ENCODE data around the gene SMPX. TPM values are rescaled to one million over a fixed set of nuclear protein-coding genes. Genes with fewer than 3 reads are reported as not detected.

SMPX gene
- total and polyA plus RNA-seq, 3 donors from 2014 or later = 4.2 TPM; not detected in 2

DNA sequence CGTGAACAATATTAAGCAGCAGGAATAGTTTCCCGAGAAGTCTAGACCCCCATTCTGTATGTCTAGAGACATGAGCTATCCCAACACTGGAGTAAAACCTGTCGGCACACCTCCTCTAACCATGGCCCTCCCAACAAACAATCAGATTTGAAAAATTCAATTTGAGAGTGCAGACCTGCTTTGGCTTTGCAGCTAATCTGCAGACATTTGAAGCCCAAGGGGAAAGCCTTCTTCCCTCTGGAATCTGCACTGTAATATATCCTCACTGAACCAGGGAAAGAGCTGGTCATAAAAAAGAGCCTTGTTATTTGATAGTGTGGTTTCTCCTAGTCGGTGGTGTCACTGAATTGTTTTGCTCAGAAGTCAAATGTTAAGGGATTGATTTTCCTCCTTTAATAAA, 55.2 kb downstream of the SMPX start:
- no peaks in the 10 kb centered on the region for H3K27me3 ChIP-seq
- TF ChIP-seq, protein P1, sequence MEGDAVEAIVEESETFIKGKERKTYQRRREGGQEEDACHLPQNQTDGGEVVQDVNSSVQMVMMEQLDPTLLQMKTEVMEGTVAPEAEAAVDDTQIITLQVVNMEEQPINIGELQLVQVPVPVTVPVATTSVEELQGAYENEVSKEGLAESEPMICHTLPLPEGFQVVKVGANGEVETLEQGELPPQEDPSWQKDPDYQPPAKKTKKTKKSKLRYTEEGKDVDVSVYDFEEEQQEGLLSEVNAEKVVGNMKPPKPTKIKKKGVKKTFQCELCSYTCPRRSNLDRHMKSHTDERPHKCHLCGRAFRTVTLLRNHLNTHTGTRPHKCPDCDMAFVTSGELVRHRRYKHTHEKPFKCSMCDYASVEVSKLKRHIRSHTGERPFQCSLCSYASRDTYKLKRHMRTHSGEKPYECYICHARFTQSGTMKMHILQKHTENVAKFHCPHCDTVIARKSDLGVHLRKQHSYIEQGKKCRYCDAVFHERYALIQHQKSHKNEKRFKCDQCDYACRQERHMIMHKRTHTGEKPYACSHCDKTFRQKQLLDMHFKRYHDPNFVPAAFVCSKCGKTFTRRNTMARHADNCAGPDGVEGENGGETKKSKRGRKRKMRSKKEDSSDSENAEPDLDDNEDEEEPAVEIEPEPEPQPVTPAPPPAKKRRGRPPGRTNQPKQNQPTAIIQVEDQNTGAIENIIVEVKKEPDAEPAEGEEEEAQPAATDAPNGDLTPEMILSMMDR (IDR thresholded peaks at IDR 0.05) = no peak
- no peak for TF ChIP-seq POLR2A (IDR thresholded peaks at IDR 0.05)
- H3K4me3 ChIP-seq = no peak overlapping the region
- DNase-seq = no peak
- no peaks in the 10 kb centered on the region for H3K9me3 ChIP-seq
- intact Hi-C loops (cut with DNase I; ENCODE audit: low total_unique reads) = no loop called here
- H3K4me1 ChIP-seq = no peaks in the 10 kb centered on the region
- H3K36me3 ChIP-seq (ENCODE audit: low read depth, missing control alignments) = no peaks in the 10 kb centered on the region
- H3K27ac ChIP-seq = no peak overlapping the region
- 70 to 73% methylated on average over 3 to 4 of the region's 4 CpGs for WGBS, 2 donors

DNA sequence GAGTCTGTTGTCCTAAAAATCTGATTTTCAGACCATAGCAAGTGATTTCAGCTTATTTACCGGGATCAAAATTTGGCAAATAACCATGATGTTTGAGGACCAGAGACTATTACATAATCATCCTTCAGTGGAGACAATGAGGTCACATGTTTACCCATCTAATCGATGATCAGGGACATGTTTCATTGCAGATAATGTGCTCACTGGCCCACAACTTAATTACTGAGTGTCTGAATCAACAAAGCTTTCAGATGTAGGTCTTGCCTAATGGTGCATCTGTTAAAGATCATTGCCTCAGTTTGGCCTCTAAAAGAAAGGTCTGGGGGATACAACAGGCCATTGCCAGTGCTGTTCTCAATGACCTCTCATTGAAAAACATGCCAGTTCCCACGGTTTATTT, 56.9 kb downstream of the SMPX start:
- H3K4me1 ChIP-seq = no peaks in the 10 kb centered on the region
- no peak overlapping the region for H3K27ac ChIP-seq
- H3K4me3 ChIP-seq = no peak overlapping the region
- WGBS, 2 donors = 62 to 85% methylated on average over 3 of the region's 3 CpGs
- H3K36me3 ChIP-seq (ENCODE audit: low read depth, missing control alignments) = no peaks in the 10 kb centered on the region
- DNase-seq = no peak
- intact Hi-C loops (cut with DNase I; ENCODE audit: low total_unique reads) = no loop called here
- TF ChIP-seq, protein P1 (IDR thresholded peaks at IDR 0.05) = no peak
- TF ChIP-seq POLR2A (IDR thresholded peaks at IDR 0.05) = no peak
- H3K9me3 ChIP-seq = no peaks in the 10 kb centered on the region
- no peaks in the 10 kb centered on the region for H3K27me3 ChIP-seq

DNA sequence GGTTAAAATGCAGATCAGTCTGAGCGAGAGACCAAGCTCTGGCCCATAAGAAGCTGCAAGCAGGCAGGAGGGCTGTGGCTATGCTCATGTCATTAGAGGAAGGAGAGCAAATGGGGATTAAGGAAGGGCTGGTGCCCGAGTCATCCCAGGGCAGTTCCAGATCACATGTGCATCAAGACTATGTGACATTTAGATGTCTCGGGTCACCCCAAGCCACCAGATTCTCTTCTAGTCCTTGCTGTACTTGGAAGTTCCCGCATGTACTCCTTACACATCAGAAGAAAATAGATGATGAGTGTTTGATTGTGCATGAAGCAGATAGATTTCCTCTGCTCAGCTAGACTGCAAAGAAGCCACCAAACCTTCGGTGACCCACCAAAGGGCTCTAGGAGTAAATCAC, 57.6 kb downstream of the SMPX start:
- 74 to 87% methylated on average over 5 of the region's 5 CpGs for WGBS, 2 donors
- Histone ChIP-seq H3K27me3 (no peaks in the 10 kb centered on the region), H3K36me3 (ENCODE audit: low read depth, missing control alignments) (no peaks in the 10 kb centered on the region), H3K4me3 (no peak overlapping the region), H3K4me1 (no peaks in the 10 kb centered on the region), H3K9me3 (no peaks in the 10 kb centered on the region), H3K27ac (no peak overlapping the region)
- TF ChIP-seq, protein P1 (IDR thresholded peaks at IDR 0.05) = no peak
- no peak for TF ChIP-seq POLR2A (IDR thresholded peaks at IDR 0.05)
- no peak for DNase-seq
- intact Hi-C loops (cut with DNase I; ENCODE audit: low total_unique reads) = no loop called here

DNA sequence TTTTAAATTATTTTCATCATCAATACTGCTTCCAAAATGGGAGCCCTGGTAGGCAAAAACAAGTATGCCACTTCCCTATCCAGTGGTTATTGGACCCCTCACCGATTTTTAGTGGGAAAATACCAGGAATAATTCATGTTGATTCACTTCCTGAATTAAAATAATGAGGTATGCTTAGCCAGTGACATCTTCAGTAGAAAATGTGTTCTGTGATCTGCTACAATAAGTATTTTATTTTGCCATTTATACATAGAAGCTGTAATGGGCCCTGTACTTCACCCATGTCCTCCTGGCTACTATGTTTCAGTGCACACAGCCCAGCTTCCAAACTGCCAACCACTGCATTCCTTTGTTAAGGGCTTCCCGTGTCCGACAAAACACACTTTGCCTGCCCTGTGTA, 58.8 kb downstream of the SMPX start:
- 73 to 79% methylated on average over 3 of the region's 3 CpGs for WGBS, 2 donors
- Histone ChIP-seq H3K9me3 (no peaks in the 10 kb centered on the region), H3K4me3 (no peak overlapping the region), H3K4me1 (no peaks in the 10 kb centered on the region), H3K36me3 (ENCODE audit: low read depth, missing control alignments) (no peaks in the 10 kb centered on the region), H3K27ac (no peak overlapping the region), H3K27me3 (no peaks in the 10 kb centered on the region)
- DNase-seq = no peak
- intact Hi-C loops (cut with DNase I; ENCODE audit: low total_unique reads) = no loop called here
- TF ChIP-seq POLR2A (IDR thresholded peaks at IDR 0.05) = no peak
- TF ChIP-seq, protein P1 (IDR thresholded peaks at IDR 0.05) = no peak

DNA sequence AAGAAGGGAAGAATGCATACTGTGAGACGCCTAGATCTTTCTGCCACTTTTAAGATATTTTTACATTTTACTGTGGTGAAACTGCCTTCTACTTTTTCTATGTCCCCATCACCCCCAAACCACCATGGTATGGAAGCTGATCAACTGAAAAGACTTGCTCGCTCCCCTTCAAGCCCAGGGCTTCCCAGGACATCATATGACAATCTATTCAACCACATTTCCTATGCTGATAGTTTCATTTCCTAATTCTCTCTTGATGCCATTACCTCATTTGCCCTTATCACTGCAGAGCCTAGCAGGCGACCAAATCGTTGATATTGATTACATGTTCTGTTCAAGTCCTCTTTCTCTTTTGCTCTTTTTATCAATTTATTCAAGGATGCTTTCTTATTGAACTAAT, 59.6 kb downstream of the SMPX start:
- WGBS, 2 donors = 77 to 88% methylated on average over 4 of the region's 4 CpGs
- Histone ChIP-seq H3K4me3 (no peak overlapping the region), H3K27me3 (no peaks in the 10 kb centered on the region), H3K9me3 (no peaks in the 10 kb centered on the region), H3K4me1 (no peaks in the 10 kb centered on the region), H3K27ac (no peak overlapping the region), H3K36me3 (ENCODE audit: low read depth, missing control alignments) (no peaks in the 10 kb centered on the region)
- DNase-seq = no peak
- TF ChIP-seq, protein P1 (IDR thresholded peaks at IDR 0.05) = no peak
- no peak for TF ChIP-seq POLR2A (IDR thresholded peaks at IDR 0.05)
- intact Hi-C loops (cut with DNase I; ENCODE audit: low total_unique reads) = no loop called here

Data from testis (tissue), 3 donors.